ENCODE measurements around the gene NR4A1. TPM values are rescaled to one million over a fixed set of nuclear protein-coding genes. Genes with fewer than 3 reads are reported as not detected.

The NR4A1 gene
- polyA plus RNA-seq, 3 donors, result 9.5 to 14.7 (median 14.1) TPM

DNA sequence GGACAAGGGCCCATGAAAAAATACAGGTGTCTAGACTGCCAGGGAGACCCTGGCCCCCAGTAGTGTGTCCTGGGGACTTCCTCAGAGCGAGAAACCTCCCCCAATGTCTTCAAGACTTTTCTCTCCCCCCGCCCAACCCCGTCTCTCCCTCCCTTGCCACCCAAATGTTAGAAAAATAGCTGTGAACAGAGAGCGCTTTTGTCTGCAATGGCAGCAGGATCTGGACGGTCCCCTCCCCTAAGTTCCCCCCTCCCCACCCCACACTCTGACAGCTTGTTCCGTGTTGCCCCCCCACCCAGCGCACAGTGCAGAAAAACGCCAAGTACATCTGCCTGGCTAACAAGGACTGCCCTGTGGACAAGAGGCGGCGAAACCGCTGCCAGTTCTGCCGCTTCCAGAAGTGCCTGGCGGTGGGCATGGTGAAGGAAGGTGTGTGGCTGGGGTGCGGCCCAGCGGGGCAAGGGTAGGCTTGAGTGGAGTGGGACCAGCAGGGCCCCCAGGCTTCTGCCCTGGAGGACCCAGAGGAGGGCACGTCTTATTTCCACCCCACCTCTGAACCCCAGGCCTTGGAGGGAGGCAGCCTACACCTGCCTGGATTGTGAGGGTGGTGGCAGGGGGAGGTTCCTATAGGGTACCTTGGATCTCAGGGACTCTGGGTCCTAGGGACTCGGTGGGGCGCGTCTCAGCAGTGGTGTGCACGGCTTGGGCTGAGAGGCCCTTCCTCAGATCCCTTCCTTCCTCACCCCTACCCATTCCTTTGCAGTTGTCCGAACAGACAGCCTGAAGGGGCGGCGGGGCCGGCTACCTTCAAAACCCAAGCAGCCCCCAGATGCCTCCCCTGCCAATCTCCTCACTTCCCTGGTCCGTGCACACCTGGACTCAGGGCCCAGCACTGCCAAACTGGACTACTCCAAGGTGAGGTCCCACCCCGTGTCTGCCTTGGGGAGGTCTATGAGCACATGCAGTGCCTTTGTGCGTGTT lies 4.8 kb downstream of the NR4A1 start:
- no peak for DNase-seq

GRCh38 chr12:52056801-52057637 lies 5.8 kb downstream of the NR4A1 start:
- DNase-seq, result no peak

GRCh38 chr12:52057638-52058576 lies 6.7 kb downstream of the NR4A1 start:
- DNase-seq, result no peak

GRCh38 chr12:52058631-52059361 lies 7.6 kb downstream of the NR4A1 start:
- DNase-seq, result no peak

GRCh38 chr12:52059582-52060497 lies 8.6 kb downstream of the NR4A1 start:
- DNase-seq, result no peak

- DNase-seq, result no peak
Observed at GRCh38 chr12:52060498-52061177, 9.4 kb downstream of the NR4A1 start.

DNA sequence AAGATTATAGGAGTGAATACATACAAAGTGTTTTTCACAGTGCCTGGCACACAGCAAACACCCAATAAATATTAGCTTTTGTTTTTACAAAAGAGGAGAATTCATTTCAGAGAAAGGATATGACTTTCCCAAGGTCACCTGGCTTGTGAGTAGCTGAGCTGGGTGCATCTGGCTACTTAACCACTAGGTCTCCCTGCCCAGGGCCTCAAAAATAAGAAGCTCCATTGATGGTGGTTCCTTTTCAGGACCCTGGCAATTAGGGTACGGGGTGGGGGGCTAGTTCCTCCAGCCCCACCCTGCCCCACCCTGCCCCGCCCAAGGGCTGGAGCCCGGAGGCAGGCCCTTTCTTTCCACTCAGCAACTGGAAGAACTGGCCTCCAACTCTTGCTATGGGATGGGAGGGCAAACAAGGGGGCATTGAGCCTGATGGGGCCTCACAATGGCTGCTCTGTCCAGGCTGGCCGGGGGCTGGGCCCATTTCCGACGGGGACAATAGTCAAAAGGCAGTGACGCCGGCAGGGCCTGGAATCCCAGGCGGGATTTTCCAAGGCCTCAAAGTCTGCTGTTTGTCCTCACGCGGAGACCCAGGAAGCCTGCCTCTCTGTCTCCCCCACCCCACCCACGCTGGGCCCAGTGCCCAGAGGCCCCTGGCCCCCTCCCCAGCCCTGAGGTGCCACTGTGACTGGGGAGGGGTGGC lies 10.4 kb downstream of the NR4A1 start:
- no peak for DNase-seq

- DNase-seq, result no peak
Observed at GRCh38 chr12:52062167-52063081, 11.2 kb downstream of the NR4A1 start.

DNA sequence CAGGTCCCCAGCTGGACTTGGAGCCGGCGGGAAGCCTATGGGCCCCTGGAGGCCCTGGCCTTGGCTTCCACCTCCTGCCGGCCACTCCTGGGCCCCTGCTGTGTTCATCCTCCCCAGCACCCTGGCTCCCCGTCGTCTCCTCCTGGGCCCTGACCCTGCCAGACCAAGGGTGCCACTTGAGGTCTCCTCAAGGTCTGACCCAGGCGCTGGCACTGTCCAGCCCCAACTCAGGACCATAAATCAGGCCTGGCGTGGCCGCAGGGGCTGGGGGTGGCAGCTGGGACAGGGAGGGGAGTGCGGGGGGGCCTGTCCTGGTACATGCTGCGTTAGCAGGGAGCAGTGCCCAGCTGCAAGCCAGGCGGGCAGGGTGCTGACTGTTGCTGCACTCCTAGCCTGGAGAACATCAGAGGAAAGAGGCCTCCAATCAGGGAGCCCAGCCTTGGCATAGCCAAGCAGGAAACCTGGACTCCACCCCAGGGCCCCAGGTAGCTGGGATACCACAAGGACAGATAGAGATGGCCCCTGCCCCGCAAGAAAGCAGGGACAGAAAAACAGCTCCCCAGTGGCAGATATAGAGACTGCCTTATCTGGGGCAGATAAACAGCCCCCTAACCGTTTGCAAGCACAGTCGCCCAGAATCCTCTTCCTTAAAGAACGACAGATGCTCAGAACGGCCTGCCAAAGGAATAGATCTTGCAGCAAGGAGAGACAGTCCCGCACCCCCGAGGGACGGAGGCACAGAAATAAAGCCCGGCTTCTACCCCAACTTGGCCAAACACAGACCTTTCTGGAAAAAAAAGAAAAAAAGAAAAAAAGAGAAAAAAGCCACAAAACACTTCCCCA lies 12.1 kb downstream of the NR4A1 start:
- no peak for DNase-seq

GRCh38 chr12:52063981-52064649 lies 12.9 kb downstream of the NR4A1 start:
- no peak for DNase-seq

DNA sequence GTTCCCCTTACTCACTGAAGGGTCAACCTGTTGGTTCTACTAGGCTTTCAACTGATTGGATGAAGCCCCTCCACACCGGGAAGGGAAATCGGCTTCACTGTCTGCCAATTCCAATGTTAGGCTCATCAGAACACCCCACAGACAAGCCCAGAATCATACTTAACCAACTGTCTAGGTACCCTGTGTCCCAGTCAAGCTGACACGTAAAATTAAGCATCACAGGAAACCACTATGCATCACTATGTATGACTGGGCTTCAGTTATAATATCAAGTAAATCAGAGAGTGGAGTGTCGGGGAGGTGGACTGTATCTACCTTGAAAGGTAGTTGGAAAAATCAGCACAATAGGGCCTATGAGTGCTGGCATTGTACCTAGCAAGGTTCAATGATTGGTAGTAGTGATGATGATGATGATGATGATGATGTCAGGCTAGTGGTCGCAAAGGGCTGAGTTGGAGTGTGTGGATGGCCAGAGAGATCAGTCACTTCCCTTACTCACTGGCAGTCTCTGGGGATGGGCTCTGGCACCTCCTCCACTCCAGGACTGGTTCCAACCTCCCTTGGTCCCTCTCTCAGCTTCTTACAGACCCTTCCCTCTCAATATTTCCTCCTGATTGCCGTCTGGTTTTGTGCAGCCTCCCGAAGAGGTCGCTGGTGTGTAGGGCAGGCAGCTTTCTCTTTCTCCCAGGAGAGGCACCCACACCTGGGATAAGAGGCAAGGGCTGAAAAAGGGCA lies 15.3 kb downstream of the NR4A1 start:
- DNase-seq, result no peak

GRCh38 chr12:52067081-52067374 lies 15.8 kb downstream of the NR4A1 start:
- no peak for DNase-seq

- DNase-seq, result peak; percentile 95
Observed at GRCh38 chr12:52069327-52070184, 18.3 kb downstream of the NR4A1 start, which contains the start of gene ATG101. Gene ATG101, plus strand, starts transcription at chr12:52069978. Its CDS starts 3,673 bp downstream, at chr12:52073651.

Data from renal pelvis (tissue), 4 donors.